ENCODE results near the gene RSF1.

Gene RSF1

GRCh38 chr11:77723024-77723423 lies 97.5 kb downstream of the RSF1 start:
- no peak for TF ChIP-seq CTCF (IDR thresholded peaks at IDR 0.05; ENCODE audit: low read length, missing control alignments)
- no peak overlapping the region for H3K4me3 ChIP-seq (replicated peaks; ENCODE audit: low read depth, low read length)
- no peak for DNase-seq (ENCODE audit: low read depth)

- H3K4me3 ChIP-seq (replicated peaks; ENCODE audit: low read depth, low read length): no peak overlapping the region
- no peak for TF ChIP-seq CTCF (IDR thresholded peaks at IDR 0.05; ENCODE audit: low read length, missing control alignments)
- DNase-seq (ENCODE audit: low read depth): peak; percentile 27
Observed at GRCh38 chr11:77710358-77710757, 110.2 kb downstream of the RSF1 start.

- no peak for DNase-seq (ENCODE audit: low read depth)
- TF ChIP-seq CTCF (IDR thresholded peaks at IDR 0.05; ENCODE audit: low read length, missing control alignments): no peak
- H3K4me3 ChIP-seq (replicated peaks; ENCODE audit: low read depth, low read length): no peak overlapping the region
Observed at GRCh38 chr11:77705876-77706579, 114.5 kb downstream of the RSF1 start.

GRCh38 chr11:77705195-77705875 lies 115.2 kb downstream of the RSF1 start:
- TF ChIP-seq CTCF (IDR thresholded peaks at IDR 0.05; ENCODE audit: low read length, missing control alignments): no peak
- DNase-seq (ENCODE audit: low read depth): peak; percentile 74
- no peak overlapping the region for H3K4me3 ChIP-seq (replicated peaks; ENCODE audit: low read depth, low read length)

GRCh38 chr11:77704029-77704428 lies 116.5 kb downstream of the RSF1 start:
- TF ChIP-seq CTCF (IDR thresholded peaks at IDR 0.05; ENCODE audit: low read length, missing control alignments): no peak
- DNase-seq (ENCODE audit: low read depth): no peak
- H3K4me3 ChIP-seq (replicated peaks; ENCODE audit: low read depth, low read length): no peak overlapping the region

DNA sequence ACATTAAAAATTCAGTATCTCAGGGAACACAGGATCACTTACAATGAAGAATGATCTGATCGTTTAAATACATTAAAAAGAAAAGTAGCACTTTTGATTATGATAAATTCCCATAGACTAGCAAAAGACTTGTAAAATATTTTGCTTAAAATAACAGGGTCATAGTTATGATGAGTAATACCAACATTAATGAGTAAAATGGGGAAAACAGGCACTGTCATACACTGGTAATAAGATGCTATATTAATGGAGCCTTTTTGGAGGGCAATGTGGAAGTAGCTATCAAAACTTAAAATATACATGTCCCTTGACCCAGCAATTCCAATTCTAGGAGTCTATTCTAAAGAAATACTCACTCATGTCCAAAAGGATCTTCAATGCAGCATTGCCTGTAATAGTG lies 121.1 kb downstream of the RSF1 start:
- no peak for TF ChIP-seq CTCF (IDR thresholded peaks at IDR 0.05; ENCODE audit: low read length, missing control alignments)
- no peak overlapping the region for H3K4me3 ChIP-seq (replicated peaks; ENCODE audit: low read depth, low read length)
- no peak for DNase-seq (ENCODE audit: low read depth)
